Gastrocnemius medialis (tissue), 4 donors: ENCODE results near the gene CD151.

Experiments
- POLR2A ChIP-seq, 2 donors: fragments of 450-650 bp; IDR thresholded peaks; one replicate each; pipeline ENCODE4 v1.6.1; 2017; ENCODE audit warnings: antibody characterized with exemption in 2 of 2, mild to moderate bottlenecking in 2 of 2, moderate library complexity in 2 of 2
- TF ChIP-seq, protein P1 (sequence below), 5 experiments: fragments of 450-650 bp in 3 of 5; fragments of 200-600 bp in 2 of 5; sonication (generic) in 2 of 5; IDR thresholded peaks in 4 of 5; conservative IDR thresholded peaks in 1 of 5; 1 replicate in 4 of 5; 2 replicates in 1 of 5; pipeline ENCODE4 v1.5.1; 2016 to 2019; ENCODE audit warnings: antibody characterized with exemption in 5 of 5, mild to moderate bottlenecking in 3 of 5, moderate library complexity in 3 of 5

DNA sequence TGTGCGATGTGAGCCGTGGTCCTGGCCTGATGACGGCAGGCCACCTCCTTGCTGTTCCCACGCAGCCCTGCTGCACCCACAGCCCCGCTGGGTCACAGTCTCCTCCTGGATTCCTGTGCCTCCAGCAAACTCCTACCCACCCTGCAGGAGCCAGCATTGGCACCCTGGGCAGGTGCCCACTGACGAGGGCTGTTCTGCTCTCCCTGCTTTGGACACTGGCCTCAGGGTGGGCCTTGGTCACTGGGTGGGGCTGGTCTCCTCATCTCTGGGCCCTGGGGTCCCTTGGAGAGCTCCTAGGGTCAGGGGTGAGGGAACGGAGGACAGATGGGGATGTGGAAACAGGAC, 22.6 kb downstream of the CD151 start:
- TF ChIP-seq, protein P1, sequence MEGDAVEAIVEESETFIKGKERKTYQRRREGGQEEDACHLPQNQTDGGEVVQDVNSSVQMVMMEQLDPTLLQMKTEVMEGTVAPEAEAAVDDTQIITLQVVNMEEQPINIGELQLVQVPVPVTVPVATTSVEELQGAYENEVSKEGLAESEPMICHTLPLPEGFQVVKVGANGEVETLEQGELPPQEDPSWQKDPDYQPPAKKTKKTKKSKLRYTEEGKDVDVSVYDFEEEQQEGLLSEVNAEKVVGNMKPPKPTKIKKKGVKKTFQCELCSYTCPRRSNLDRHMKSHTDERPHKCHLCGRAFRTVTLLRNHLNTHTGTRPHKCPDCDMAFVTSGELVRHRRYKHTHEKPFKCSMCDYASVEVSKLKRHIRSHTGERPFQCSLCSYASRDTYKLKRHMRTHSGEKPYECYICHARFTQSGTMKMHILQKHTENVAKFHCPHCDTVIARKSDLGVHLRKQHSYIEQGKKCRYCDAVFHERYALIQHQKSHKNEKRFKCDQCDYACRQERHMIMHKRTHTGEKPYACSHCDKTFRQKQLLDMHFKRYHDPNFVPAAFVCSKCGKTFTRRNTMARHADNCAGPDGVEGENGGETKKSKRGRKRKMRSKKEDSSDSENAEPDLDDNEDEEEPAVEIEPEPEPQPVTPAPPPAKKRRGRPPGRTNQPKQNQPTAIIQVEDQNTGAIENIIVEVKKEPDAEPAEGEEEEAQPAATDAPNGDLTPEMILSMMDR (IDR thresholded peaks at IDR 0.05 in 4 of 5, conservative IDR thresholded peaks at IDR 0.05 in 1 of 5) = no peak
- no peak for TF ChIP-seq POLR2A (IDR thresholded peaks at IDR 0.05)
